Left ventricle myocardium inferior (tissue), 1 donor: Measurements from ENCODE around the gene PCDHGA1. TPM values are rescaled to one million over a fixed set of nuclear protein-coding genes. Genes with fewer than 3 reads are reported as not detected.

ENCODE experiments used
- DNase-seq: peaks from one replicate; pipeline ENCODE4 v3.0.0-alpha.2; 2020
- H3K27ac ChIP-seq: fragments of 200-600 bp; replicated peaks from 2 replicates; pipeline ENCODE4 v1.8.0; 2021
- H3K27me3 ChIP-seq: fragments of 200-600 bp; 2 replicates; pipeline ENCODE4 v1.8.0; 2021; ENCODE audit warnings: low read depth
- H3K36me3 ChIP-seq: fragments of 200-600 bp; 2 replicates; pipeline ENCODE4 v1.8.0; 2021
- H3K4me1 ChIP-seq: fragments of 200-600 bp; 2 replicates; pipeline ENCODE4 v1.8.0; 2021
- H3K4me3 ChIP-seq: fragments of 200-600 bp; 2 replicates; pipeline ENCODE4 v1.8.0; 2021; ENCODE audit warnings: mild to moderate bottlenecking, moderate library complexity
- H3K9me3 ChIP-seq: fragments of 200-600 bp; replicated peaks from 2 replicates; pipeline ENCODE4 v1.8.0; 2021
- CTCF ChIP-seq: fragments of 200-600 bp; IDR thresholded peaks from 2 replicates; pipeline ENCODE4 v1.8.0; 2021; ENCODE audit warnings: antibody characterized with exemption, mild to moderate bottlenecking, borderline replicate concordance
- intact Hi-C: fragments of 100-400 bp; cut with micrococcal nuclease; formaldehyde crosslinking; loops from one replicate; pipeline ENCODE4 v1.11.0; 2022
- total RNA-seq: library from RNA; stranded (reverse); fragmentation: NEBNext Ultra II Directional; extraction: Animal tissue kit (Norgen Biotek cat#: 25700); gene quantifications from one replicate; pipeline ENCODE4 v1.2.1, GENCODE V29; 2021
- donor health status: DM: no; HTN: yes; CAD: no; lungs with severe emphysema.

PCDHGA1 gene
- total RNA-seq, 1 donor from 2014 or later: 3.1 TPM

- Histone ChIP-seq H3K9me3 (no peaks in the 10 kb centered on the region), H3K4me3 (no peak overlapping the region), H3K27me3 (no peaks in the 10 kb centered on the region), H3K4me1 (peaks cover 84% of the 10 kb centered on the region), H3K36me3 (peaks cover 32% of the 10 kb centered on the region), H3K27ac (peak overlapping the region; percentile 79)
- intact Hi-C loops: loop anchor here (10.0 kb wide), 1 partner anchor 89 kb away; the partner anchor contains the start of gene PCDHGA12
- DNase-seq: no peak
- no peak for TF ChIP-seq CTCF
Measured at GRCh38 chr5:141523991-141524390, 193.7 kb downstream of the PCDHGA1 start.

- H3K4me1 ChIP-seq: peaks cover 84% of the 10 kb centered on the region
- no peaks in the 10 kb centered on the region for H3K27me3 ChIP-seq
- no peaks in the 10 kb centered on the region for H3K9me3 ChIP-seq
- peak overlapping the region; percentile 79 for H3K27ac ChIP-seq
- intact Hi-C loops: loop anchor here (10.0 kb wide), 1 partner anchor 90 kb away; the partner anchor contains the start of gene PCDHGA12
- peaks cover 32% of the 10 kb centered on the region for H3K36me3 ChIP-seq
- peak; percentile 100 for TF ChIP-seq CTCF
- no peak overlapping the region for H3K4me3 ChIP-seq
- peak; percentile 86 for DNase-seq
Measured at GRCh38 chr5:141524604-141525597, 194.6 kb downstream of the PCDHGA1 start.

GRCh38 chr5:141525653-141526052 lies 195.3 kb downstream of the PCDHGA1 start:
- Histone ChIP-seq H3K4me3 (no peak overlapping the region), H3K27me3 (no peaks in the 10 kb centered on the region), H3K9me3 (no peaks in the 10 kb centered on the region), H3K27ac (peak overlapping the region; percentile 79), H3K36me3 (peaks cover 32% of the 10 kb centered on the region), H3K4me1 (peaks cover 84% of the 10 kb centered on the region)
- DNase-seq: no peak
- intact Hi-C loops: loop anchor here (10.0 kb wide), 1 partner anchor 91 kb away; the partner anchor contains the start of gene PCDHGA12
- no peak for TF ChIP-seq CTCF

GRCh38 chr5:141527426-141527825 lies 197.1 kb downstream of the PCDHGA1 start:
- Histone ChIP-seq H3K9me3 (no peaks in the 10 kb centered on the region), H3K27me3 (no peaks in the 10 kb centered on the region), H3K4me3 (no peak overlapping the region), H3K36me3 (peaks cover 32% of the 10 kb centered on the region), H3K27ac (peak overlapping the region; percentile 87), H3K4me1 (peaks cover 69% of the 10 kb centered on the region)
- intact Hi-C loops: loop anchor here (10.0 kb wide), 1 partner anchor 93 kb away; the partner anchor contains the start of gene PCDHGA12
- no peak for TF ChIP-seq CTCF
- DNase-seq: no peak

GRCh38 chr5:141528291-141528984 lies 198.1 kb downstream of the PCDHGA1 start:
- intact Hi-C loops: loop anchor here (10.0 kb wide), 1 partner anchor 94 kb away; the partner anchor contains the start of gene PCDHGA12
- H3K9me3 ChIP-seq: no peaks in the 10 kb centered on the region
- TF ChIP-seq CTCF: no peak
- H3K27ac ChIP-seq: peak overlapping the region; percentile 87
- DNase-seq: peak; percentile 59
- H3K4me3 ChIP-seq: no peak overlapping the region
- H3K36me3 ChIP-seq: peaks cover 30% of the 10 kb centered on the region
- peaks cover 59% of the 10 kb centered on the region for H3K4me1 ChIP-seq
- no peaks in the 10 kb centered on the region for H3K27me3 ChIP-seq
